ENCODE measurements around the gene ATXN1.

The ATXN1 gene

DNA sequence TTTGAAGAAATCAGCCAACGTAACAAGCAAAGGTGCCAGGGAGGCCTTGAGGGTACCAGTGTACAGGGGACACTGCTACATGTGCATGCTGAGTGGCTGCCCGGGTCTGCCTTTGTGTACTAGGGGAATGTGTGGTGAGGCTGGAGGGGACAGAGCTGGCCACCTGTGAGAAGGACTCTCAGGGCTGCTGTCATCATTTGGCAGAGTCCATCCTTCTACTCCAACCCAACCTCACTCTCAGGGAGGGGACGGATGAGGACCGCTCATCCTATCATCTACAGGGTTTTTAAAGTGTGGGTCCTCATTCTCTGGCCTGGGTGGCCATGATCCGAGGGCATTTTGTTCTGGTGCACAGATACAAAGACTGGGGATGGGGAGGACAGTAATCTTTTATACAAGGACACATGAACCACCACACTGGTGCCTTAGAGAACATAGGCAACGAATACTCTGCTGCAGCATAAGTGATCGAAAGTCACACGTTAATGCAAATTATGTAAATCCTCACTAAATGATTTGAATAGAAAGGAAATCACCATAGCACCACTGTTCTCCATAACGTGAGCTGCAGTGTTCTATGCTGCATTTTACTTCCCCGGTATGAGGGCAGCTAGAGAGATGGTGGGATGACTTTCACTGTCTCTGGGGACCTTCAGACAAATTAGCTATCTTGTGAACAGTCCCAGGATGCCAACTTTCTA, 341.5 kb downstream of the ATXN1 start:
- Mint-ChIP-seq H3K9me3 (no peaks in the 10 kb centered on the region), H3K27me3 (ENCODE audit: low read depth, poor library complexity) (no peaks in the 10 kb centered on the region), H3K36me3 (ENCODE audit: low read depth) (no peaks in the 10 kb centered on the region), H3K4me3 (no peak overlapping the region), H3K4me1 (peaks cover 10% of the 10 kb centered on the region), H3K27ac (no peak overlapping the region)
- no peak for DNase-seq
- TF ChIP-seq, protein P1, sequence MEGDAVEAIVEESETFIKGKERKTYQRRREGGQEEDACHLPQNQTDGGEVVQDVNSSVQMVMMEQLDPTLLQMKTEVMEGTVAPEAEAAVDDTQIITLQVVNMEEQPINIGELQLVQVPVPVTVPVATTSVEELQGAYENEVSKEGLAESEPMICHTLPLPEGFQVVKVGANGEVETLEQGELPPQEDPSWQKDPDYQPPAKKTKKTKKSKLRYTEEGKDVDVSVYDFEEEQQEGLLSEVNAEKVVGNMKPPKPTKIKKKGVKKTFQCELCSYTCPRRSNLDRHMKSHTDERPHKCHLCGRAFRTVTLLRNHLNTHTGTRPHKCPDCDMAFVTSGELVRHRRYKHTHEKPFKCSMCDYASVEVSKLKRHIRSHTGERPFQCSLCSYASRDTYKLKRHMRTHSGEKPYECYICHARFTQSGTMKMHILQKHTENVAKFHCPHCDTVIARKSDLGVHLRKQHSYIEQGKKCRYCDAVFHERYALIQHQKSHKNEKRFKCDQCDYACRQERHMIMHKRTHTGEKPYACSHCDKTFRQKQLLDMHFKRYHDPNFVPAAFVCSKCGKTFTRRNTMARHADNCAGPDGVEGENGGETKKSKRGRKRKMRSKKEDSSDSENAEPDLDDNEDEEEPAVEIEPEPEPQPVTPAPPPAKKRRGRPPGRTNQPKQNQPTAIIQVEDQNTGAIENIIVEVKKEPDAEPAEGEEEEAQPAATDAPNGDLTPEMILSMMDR (IDR thresholded peaks at IDR 0.05) = no peak

DNA sequence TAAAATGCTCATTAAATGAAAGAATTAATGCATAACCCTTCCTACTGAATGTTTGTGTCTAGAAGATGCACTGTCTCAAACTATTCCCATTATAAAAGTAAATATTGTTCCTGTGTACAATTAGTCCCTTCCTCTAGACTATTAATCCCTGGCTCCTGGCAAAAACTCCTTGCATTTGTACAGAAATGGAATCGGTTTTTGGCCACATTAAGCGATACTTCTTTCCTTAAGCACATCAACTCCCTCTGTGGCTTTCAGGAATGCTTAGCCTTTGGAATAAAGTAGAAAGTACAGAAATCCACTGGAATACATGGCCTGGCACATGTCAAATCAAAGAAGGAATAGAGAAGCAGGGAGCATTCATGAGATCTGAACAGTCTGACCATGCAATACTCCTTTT, 343.1 kb downstream of the ATXN1 start:
- TF ChIP-seq, protein P1 (IDR thresholded peaks at IDR 0.05) = no peak
- Mint-ChIP-seq H3K4me3 (no peak overlapping the region), H3K27me3 (ENCODE audit: low read depth, poor library complexity) (no peaks in the 10 kb centered on the region), H3K4me1 (peaks cover 6% of the 10 kb centered on the region), H3K27ac (no peak overlapping the region), H3K9me3 (no peaks in the 10 kb centered on the region), H3K36me3 (ENCODE audit: low read depth) (no peaks in the 10 kb centered on the region)
- no peak for DNase-seq

DNA sequence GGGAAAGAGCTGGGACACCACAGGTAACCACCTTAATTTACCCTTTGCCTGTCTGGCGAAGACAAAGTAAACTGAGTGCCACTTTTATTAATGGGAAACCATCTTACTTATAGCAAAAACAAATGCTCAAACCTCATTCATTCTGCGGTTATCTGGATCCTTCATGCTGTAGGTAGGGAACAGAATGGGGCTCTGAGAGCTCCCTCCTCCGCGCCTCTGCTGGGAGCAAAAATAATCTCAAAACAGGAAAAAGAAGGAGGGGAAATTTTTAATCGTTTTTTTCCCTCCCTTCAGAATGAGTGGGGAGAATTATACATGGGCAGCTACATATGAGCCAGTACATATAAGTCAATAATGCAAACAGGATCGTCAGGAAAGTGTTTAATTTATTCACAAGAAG, 345.6 kb downstream of the ATXN1 start:
- H3K4me1 Mint-ChIP-seq = peaks cover 4% of the 10 kb centered on the region
- no peaks in the 10 kb centered on the region for H3K27me3 Mint-ChIP-seq (ENCODE audit: low read depth, poor library complexity)
- no peak for DNase-seq
- TF ChIP-seq, protein P1 (IDR thresholded peaks at IDR 0.05) = no peak
- no peaks in the 10 kb centered on the region for H3K9me3 Mint-ChIP-seq
- H3K27ac Mint-ChIP-seq = no peak overlapping the region
- no peaks in the 10 kb centered on the region for H3K36me3 Mint-ChIP-seq (ENCODE audit: low read depth)
- no peak overlapping the region for H3K4me3 Mint-ChIP-seq

DNA sequence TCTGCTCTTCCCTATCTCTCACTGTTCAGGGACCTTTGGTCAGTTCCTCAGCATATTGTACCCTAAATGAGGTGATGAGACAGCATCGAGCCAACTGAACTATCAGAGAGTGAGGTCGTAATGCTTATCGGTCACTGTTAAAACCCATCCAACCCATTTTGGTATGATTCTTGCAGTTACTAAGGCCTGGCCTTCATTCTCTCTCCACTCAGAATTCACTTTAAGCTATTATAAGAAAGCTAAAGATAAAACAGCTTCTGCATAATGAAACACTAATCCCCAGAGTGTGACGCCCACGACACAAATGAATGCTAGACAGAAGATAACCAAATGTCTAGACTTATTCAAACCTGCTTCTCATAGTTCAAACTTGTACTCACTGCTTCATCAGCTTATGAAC, 347.1 kb downstream of the ATXN1 start:
- no peak overlapping the region for H3K4me3 Mint-ChIP-seq
- no peaks in the 10 kb centered on the region for H3K36me3 Mint-ChIP-seq (ENCODE audit: low read depth)
- TF ChIP-seq, protein P1 (IDR thresholded peaks at IDR 0.05) = no peak
- H3K9me3 Mint-ChIP-seq = no peaks in the 10 kb centered on the region
- H3K27me3 Mint-ChIP-seq (ENCODE audit: low read depth, poor library complexity) = no peaks in the 10 kb centered on the region
- no peak overlapping the region for H3K27ac Mint-ChIP-seq
- no peaks in the 10 kb centered on the region for H3K4me1 Mint-ChIP-seq
- DNase-seq = no peak

DNA sequence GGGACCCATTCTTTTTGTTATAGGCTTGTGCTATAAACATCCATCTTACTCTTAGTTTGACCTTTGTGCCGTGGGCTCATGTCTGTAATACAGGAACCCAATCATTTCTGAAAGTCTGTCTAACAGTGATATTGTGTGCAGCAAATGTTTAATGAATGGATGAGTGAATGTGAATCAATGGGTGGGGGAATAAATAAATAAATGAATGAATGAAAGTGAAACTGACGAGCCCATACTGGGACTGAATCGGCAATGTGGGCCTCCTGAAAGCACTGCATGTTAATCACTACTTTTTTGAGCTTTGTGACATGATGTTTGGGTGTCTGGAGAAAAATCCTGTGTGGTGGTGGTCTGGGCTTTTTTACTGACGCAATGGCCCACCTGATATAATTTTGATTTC, 347.9 kb downstream of the ATXN1 start:
- H3K27ac Mint-ChIP-seq = no peak overlapping the region
- TF ChIP-seq, protein P1 (IDR thresholded peaks at IDR 0.05) = no peak
- H3K27me3 Mint-ChIP-seq (ENCODE audit: low read depth, poor library complexity) = no peaks in the 10 kb centered on the region
- H3K36me3 Mint-ChIP-seq (ENCODE audit: low read depth) = no peaks in the 10 kb centered on the region
- no peaks in the 10 kb centered on the region for H3K9me3 Mint-ChIP-seq
- no peaks in the 10 kb centered on the region for H3K4me1 Mint-ChIP-seq
- no peak overlapping the region for H3K4me3 Mint-ChIP-seq
- DNase-seq = no peak

DNA sequence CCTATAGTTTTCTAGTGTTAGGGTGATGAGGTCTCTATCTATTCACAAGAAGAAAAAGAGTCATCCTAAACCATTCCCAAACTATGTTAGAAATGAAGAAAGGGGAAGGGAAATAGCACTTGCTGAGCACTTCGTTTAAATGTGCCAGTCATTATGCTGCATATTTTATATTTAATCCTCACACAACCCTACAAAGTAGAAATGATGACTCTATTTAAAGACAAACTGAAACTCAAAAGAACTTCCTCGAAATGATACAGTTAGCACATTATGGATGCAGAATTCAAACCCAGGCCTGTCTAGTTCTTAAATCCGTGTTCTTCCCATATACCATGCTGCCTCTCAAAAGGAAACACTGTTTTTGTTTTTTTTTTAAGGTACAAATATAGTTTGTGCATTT, 348.3 kb downstream of the ATXN1 start:
- Mint-ChIP-seq H3K4me3 (no peak overlapping the region), H3K4me1 (no peaks in the 10 kb centered on the region), H3K27ac (no peak overlapping the region), H3K36me3 (ENCODE audit: low read depth) (no peaks in the 10 kb centered on the region), H3K27me3 (ENCODE audit: low read depth, poor library complexity) (no peaks in the 10 kb centered on the region), H3K9me3 (no peaks in the 10 kb centered on the region)
- TF ChIP-seq, protein P1 (IDR thresholded peaks at IDR 0.05) = no peak
- no peak for DNase-seq
